NK-92 (cell line): Measurements from ENCODE around the gene FCGBP.

Experiments
- DNase-seq: peaks from one replicate; lab custom pipeline; 2025; ENCODE audit not compliant: unreplicated experiment; lab: John Stamatoyannopoulos, UW

The FCGBP gene

DNA sequence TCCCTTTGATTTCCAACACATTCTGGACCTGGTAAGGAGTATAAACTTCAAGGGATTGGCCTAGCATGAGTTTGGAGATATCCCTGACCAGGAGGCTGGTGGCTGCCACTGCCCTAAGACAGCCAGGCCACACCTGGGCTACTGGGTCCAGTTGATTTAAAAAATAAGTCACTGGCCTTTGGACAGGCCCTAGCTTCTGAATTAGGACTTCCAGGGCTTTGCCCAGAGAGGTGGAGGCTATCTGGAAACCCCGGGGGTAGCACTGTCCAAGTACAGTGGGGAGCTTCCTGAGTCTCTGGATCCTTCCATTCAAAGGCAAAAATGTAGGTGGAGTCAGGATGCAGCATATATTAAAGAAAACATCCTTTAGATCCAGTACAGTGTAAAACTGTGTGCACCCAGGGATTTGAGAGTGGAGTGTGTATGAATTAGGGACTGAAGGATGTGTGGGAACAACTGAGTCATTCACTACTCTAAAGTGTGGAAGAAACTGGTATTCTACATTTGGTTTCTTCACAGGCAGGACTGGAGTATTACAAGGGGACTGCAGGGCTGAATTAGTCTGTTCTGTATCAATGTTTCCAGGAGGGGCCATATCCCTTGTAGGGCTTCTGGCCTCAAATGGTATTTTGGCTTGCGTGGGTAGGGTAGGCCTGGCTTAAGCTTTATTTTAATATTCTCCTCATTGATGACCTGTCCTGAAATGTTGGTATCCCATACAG, 14.8 kb upstream of the FCGBP start:
- DNase-seq = no peak

DNA sequence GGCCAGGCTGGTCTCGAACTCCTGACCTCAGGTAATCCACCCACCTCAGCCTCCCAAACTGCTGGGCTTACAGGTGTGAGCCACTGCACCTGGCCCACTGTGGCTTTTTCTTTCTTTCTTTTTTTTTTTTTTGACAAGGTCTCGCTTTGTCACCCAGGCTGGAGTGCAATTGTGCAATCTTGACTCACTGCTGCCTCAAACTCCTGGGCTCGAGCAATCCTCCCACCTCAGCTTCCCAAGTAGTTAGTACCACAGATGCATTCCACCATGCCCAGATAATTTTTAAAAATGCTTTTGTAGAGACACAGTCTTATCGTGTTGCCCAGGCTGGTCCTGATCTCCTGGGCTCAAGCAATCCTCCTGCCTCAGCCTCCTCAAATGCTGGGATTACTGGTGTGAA, 12.1 kb upstream of the FCGBP start:
- no peak for DNase-seq

DNA sequence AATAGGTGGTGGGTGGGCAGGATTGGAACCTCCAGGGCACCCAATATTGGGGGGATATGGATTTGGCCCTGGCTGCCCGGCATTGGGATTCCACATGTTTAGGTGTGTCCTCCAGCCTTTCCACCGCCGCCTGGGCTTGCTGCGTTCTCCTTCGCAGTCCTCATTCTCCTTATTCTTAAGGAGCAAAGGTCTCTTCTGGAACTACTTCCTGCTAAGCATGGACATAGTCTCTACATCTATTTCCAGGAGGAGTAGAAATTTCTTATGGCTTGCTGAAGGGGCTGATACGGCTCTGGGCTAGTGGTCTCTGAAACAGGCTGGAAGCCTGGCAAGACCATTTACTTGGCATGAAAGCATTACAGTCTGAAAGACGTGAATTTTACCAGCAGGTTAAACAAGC, 9.2 kb upstream of the FCGBP start:
- DNase-seq = no peak

DNA sequence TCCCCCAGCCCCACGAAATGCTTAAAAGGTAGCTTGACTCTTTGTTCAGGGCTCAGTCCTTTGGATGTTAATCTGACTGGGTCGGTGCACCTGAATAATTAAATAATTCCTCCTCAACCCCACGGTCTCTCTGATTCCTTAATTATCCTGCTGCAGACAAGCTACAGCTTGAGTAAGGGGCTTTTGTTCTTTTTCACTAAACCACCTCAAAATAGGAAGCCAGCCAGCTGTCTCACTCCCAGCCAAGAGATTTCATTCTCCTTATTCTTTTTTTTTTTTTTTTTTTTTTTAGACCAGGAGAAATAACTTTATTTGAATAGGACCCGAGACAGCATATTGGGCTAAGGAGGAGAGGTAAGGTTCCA, 7.9 kb upstream of the FCGBP start:
- DNase-seq = no peak

- DNase-seq = no peak
These were observed 7.4 kb upstream of the FCGBP start for GRCh38 chr19:39941615-39942365.

- no peak for DNase-seq
These were observed 6.7 kb upstream of the FCGBP start for GRCh38 chr19:39941151-39941550.

DNA sequence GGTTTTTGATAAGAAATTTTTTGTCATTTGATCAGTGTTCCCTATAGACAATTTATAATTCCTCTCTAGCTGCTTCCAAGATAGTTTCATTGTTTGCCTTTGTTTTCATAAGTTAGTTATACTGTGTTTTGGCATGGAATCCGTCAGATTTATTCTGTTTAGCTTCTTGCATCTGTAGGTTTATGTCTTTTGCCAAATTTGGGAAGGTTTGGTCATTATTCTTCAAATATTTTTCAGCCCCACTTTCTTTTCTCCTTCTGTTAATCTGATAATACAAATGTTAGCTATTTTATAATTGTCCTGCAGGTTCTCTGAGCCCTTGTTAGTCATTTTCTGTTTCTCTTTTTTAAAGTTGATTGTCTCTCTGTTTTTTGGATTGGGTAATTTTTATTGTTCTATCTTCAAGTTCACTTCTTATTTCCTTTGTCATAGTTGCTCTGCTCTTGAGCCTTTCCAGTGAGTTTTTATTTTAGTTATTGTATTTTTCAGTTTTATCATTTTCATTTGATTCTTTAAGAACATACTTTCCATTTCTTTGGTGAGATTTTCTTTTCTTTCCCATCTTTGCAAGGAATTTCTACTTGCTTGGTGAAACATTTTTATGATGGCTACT, 5.9 kb upstream of the FCGBP start:
- no peak for DNase-seq

GRCh38 chr19:39939556-39939955, 5.1 kb upstream of the FCGBP start:
- DNase-seq = no peak

DNA sequence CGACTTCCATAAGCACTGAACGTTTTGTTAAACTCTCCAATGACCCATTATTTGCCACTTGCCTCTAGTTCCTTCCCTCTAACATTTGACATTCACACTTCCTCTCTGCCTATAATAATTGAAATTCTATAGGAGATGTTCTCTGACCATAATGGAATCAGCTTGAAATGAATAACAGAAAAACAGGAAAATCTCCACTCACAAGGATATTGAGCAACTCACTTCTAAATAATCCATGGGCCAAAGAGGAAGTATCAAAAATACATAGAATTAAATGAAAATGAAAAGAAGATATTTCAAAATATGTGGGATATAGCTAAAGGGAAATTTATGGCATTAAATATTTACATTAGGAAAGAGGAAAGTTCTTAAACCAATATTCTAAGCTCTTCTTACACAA, 3.4 kb upstream of the FCGBP start:
- no peak for DNase-seq

- DNase-seq = no peak
These were observed 2.8 kb upstream of the FCGBP start for GRCh38 chr19:39937094-39937720.

GRCh38 chr19:39936622-39937021, 2.2 kb upstream of the FCGBP start:
- DNase-seq = no peak

DNA sequence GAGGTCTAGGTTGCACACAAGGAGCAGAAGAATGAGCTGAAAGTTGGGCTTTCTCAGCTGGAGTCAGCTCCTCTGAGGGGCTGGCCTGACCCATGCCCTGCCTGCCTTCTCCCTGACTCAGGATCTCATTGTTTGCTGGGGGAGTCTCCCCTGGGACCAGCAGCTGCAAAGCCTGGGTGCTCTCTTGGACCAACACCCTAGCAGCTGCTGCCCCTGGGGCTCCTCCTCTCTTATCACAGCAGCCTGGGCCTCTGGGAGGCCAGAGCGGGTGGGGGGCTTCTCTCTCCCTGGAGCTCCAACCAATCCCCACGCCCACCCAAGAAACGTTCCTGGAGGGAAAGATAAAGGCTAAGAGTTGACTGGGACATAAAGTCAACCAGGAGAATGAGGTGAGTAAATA, 1.6 kb upstream of the FCGBP start:
- no peak for DNase-seq

GRCh38 chr19:39935364-39935661, 879 bp upstream of the FCGBP start:
- no peak for DNase-seq

DNA sequence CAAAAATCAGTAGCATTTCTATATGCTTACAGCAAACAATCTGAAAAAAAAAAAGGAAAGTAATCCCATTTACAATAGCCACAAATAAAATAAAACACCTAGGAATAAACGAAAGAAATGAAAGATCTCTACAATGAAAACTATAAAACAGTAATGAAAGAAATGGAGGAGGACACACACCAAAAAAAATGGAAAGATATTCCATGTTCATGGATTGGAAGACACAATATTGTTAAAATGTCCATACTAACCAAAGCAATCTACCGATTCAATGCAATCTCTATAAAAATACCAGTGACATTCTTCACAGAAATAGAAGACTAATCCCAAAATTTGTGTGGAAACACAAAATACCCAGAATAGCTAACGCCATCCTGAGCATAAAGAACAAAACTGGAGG, 4.7 kb downstream of the FCGBP start:
- no peak for DNase-seq

DNA sequence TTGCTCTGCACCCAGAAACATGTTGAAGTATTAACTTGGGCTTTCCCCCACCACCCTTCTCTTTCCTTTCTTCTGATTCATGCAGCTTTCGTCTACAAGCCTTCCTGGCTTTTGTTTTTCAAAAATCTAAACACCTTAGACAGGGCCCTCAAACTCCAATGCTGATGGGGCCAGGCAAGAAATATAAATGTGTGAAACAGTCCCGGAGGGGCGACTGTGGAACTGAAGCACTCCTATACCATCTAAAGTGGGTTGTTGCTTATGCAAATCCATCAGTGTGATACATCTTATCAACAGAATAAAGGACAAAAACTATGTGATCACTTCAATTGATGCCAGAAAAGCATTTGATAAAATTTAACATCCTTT, 6.1 kb downstream of the FCGBP start:
- DNase-seq = no peak

DNA sequence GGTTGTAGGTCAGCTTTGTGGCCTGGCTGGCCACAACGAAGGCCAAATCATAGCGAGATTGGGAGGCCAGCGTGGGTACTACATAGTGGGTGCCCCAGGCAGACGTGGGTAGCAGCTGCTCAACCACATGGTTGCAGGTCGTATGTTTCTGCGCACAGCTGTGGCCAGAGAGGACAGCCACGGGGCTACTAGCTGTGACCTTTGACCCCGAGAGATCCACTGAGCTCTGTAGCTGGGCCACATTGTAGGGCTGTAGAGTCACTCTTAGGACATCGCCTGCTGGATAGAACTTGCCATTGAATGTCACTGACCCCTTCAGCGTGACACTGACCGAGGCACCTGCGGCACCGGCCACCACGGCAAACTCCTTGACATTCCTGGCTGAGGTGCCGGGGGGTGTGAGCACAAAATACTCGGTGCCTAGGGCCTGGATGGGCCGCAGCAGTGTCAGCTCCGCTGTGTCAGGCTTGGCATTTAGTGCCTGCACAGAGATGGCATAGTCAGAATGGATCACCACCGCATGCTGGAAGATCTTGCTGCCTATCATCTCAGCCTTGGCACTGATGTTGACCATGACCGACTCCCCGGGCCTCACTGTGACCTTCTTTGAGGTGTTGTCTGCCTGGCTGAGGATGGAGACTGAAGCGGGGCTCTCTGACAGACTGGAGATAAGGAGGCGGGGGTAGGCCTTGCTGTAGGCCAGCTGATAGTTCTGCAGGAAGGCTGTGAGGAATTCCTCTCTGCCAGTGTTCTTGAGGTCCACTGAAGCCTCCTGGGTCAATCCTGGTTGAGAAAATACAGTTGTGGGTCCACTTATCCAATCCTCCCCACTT, 6.7 kb downstream of the FCGBP start:
- DNase-seq = no peak

- DNase-seq = no peak
These were observed 7.4 kb downstream of the FCGBP start for GRCh38 chr19:39927076-39927475.

DNA sequence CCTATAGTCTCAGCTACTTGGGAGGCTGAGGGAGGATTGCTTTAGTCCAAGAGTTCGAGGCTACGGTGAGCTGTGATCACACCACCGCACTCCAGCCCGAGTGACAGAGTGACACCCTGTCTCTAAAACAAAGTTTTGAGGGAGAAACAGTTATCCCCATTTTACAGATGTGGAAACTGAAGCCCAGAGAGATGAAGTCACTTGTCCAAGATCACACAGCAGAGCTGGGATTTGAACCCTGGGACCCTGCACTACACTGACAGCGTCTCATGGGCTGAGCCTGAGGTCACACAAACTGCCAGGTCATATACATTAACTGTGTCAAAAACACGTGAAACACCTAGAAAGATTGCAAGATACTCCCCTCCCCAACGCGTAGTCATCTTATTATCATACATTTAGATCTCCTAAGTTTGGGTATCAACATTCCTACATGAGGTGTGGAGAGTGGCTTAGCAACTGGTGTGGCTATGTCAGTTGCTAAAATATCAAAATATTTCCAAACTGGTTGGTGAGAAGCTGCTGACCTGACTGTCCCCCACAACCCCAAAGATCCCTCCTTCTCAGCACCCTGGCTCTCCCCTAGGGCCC, 8.2 kb downstream of the FCGBP start:
- DNase-seq = no peak

GRCh38 chr19:39924952-39925351, 9.5 kb downstream of the FCGBP start:
- no peak for DNase-seq

DNA sequence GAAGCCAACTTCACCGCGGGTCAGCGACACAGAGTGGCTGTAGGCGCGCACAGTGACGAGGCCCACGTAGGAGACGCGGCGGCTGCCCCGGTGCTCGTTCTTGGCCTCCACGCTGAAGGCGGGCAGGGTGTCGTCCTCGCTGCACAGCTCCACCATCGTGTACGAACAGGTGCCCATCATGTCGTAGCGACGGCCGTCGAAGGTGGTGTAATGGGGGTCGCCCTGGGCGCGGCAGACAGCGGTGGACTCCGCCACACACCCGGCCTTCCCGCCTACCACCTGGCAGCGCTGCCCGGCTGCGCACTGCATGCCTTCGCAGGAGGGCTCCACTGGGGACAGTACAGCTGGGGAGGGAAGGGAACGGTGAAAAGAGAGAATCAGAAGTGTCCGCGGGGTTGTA, 10.0 kb downstream of the FCGBP start:
- DNase-seq = no peak

DNA sequence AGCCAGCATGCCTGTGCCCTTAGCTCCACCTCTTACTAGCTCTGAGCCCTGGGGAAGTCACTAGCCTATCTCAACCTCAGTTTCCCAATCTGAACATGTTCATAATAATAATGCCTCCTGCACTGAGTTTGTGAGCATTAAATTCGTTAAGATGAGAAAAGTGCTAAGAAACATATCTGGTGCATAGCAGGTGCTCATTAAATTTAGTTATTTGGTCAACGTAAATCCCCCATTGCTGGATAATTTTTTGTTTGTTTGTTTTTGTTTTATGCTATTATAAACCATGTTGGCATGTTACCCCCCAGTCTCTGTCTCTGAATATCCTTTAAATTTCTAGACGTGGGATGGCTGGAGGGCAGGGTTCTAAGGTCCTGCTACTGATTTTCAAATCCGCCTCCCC, 10.6 kb downstream of the FCGBP start:
- DNase-seq = no peak
